K562 (cell line): Measurements from ENCODE around the gene CBX1. TPM values are rescaled to one million over a fixed set of nuclear protein-coding genes. Genes with fewer than 3 reads are reported as not detected.

ENCODE experiments used
- BACH1 ChIP-seq: fragments of 200-800 bp; sonication (Bioruptor generic); IDR thresholded peaks from 2 replicates; pipeline ENCODE4 v1.6.1; 2016; ENCODE audit warnings: missing genetic modification characterization, missing compliant biosample characterization
- CBFA2T3 ChIP-seq: fragments of 450-650 bp; IDR thresholded peaks from 2 replicates; pipeline ENCODE4 v1.6.1; 2017
- CEBPZ ChIP-seq: fragments of 150-350 bp; IDR thresholded peaks from 2 replicates; pipeline ENCODE4 v1.6.1; 2014; ENCODE audit warnings: low read depth, mild to moderate bottlenecking, low read length, borderline replicate concordance
- E2F4 ChIP-seq: sonication (generic); formaldehyde crosslinking; IDR thresholded peaks from 2 replicates; pipeline ENCODE4 v1.8.0; 2022; ENCODE audit warnings: mild to moderate bottlenecking, low read depth, missing genetic modification reagents
- ETS2 ChIP-seq: IDR thresholded peaks from 2 replicates; pipeline ENCODE4 v1.6.1; 2016; ENCODE audit warnings: borderline replicate concordance, missing genetic modification characterization, mild to moderate bottlenecking, moderate library complexity, missing compliant biosample characterization; ENCODE audit not compliant: poor library complexity, severe bottlenecking
- HIVEP1 ChIP-seq: fragments of 250-450 bp; sonication (Bioruptor Pico); IDR thresholded peaks from 2 replicates; pipeline ENCODE4 v1.4.0; 2020; ENCODE audit warnings: mild to moderate bottlenecking
- HOMEZ ChIP-seq: fragments of 250-450 bp; sonication (Bioruptor Pico); IDR thresholded peaks from 2 replicates; pipeline ENCODE4 v1.4.0; 2020; ENCODE audit warnings: mild to moderate bottlenecking, moderate library complexity
- PHB2 ChIP-seq: fragments of 450-650 bp; IDR thresholded peaks from 2 replicates; pipeline ENCODE4 v1.6.1; 2017; ENCODE audit warnings: low read depth
- PRPF4 ChIP-seq: fragments of 200-400 bp; formaldehyde crosslinking; IDR thresholded peaks from one replicate; pipeline ENCODE4 v1.6.1; 2017; ENCODE audit warnings: low read length, low read depth, mild to moderate bottlenecking; ENCODE audit not compliant: insufficient read depth, poor library complexity, severe bottlenecking
- RBM25 ChIP-seq: fragments of 200-400 bp; formaldehyde crosslinking; IDR thresholded peaks from 2 replicates; pipeline ENCODE4 v1.6.1; 2018; ENCODE audit warnings: low read length, low read depth, moderate library complexity; ENCODE audit not compliant: severe bottlenecking
- RBM34 ChIP-seq: fragments of 200-400 bp; formaldehyde crosslinking; IDR thresholded peaks from 2 replicates; pipeline ENCODE4 v1.6.1; 2018; ENCODE audit warnings: low read length, borderline replicate concordance; ENCODE audit not compliant: insufficient read depth
- SMARCA4 ChIP-seq: fragments of 450-650 bp; IDR thresholded peaks from 2 replicates; pipeline ENCODE4 v1.6.1; 2016
- TAF1 ChIP-seq: IDR thresholded peaks from 2 replicates; pipeline ENCODE4 v1.6.1; 2011; ENCODE audit warnings: mild to moderate bottlenecking, low read length, moderate library complexity; ENCODE audit not compliant: insufficient read depth, control insufficient read depth, severe bottlenecking; ENCODE audit errors: extremely low read depth
- TFAM ChIP-seq: fragments of 250-450 bp; sonication (Bioruptor Pico); conservative IDR thresholded peaks from 2 replicates; pipeline ENCODE4 v1.5.0; 2021; ENCODE audit warnings: mild to moderate bottlenecking, moderate library complexity
- TFAP4 ChIP-seq: sonication (generic); formaldehyde crosslinking; IDR thresholded peaks from 2 replicates; pipeline ENCODE4 v1.8.0; 2022; ENCODE audit warnings: missing genetic modification reagents, mild to moderate bottlenecking, moderate library complexity, borderline replicate concordance
- ZNF584 ChIP-seq: fragments of 200-800 bp; sonication (Bioruptor generic); IDR thresholded peaks from 2 replicates; pipeline ENCODE4 v1.6.1; 2016; ENCODE audit warnings: low read depth, mild to moderate bottlenecking, missing genetic modification characterization, missing compliant biosample characterization
- ZNF655 ChIP-seq: fragments of 250-450 bp; sonication (Bioruptor Pico); IDR thresholded peaks from 2 replicates; pipeline ENCODE4 v1.5.0; 2021
- ZNF696 ChIP-seq: fragments of 250-450 bp; sonication (Bioruptor Pico); conservative IDR thresholded peaks from 2 replicates; pipeline ENCODE4 v1.4.0; 2020; ENCODE audit warnings: mild to moderate bottlenecking, moderate library complexity
- polyA plus RNA-seq, 8 experiments: library from polyadenylated mRNA; depleted of rRNA in 4 of 8; stranded (reverse) in 5 of 8; unstranded in 3 of 8; fragments of >200 nt; fragmentation: Nextera tagmentation in 2 of 8; fragmentation: Illumina TruSeq in 1 of 8; extraction: Ambion mirVana in 2 of 8; extraction: Trizol in 1 of 8; gene quantifications; 2 replicates each; pipeline versions ENCODE4 v1.2.1 to v1.2.3, GENCODE V29; 2011 to 2014; ENCODE audit warnings: inconsistent platforms in 1 of 8, missing spikeins in 1 of 8
- total RNA-seq, 7 experiments: library from RNA; depleted of rRNA in 6 of 7; stranded (reverse); fragments of >200 nt in 6 of 7; fragmentation: Illumina TruSeq in 2 of 7; extraction: Trizol in 2 of 7; gene quantifications; 2 replicates each; pipeline versions ENCODE4 v1.2.1 to v1.2.3, GENCODE V29; 2011 to 2021; ENCODE audit warnings: low replicate concordance in 1 of 7

CBX1 gene
- total and polyA plus RNA-seq, 9 of the 15 experiments (the other 6 are each of a cell fraction or from before 2014, with no cell fraction given): 10.6 to 95.7 (median 52.7) TPM

- no peak for TF ChIP-seq CEBPZ
- TF ChIP-seq RBM25: no peak
- TF ChIP-seq RBM34: no peak
- peak; percentile 56 for TF ChIP-seq PRPF4
- TF ChIP-seq PHB2: no peak
- TF ChIP-seq ZNF655 (CRISPR knock-in tag): no peak
- no peak for TF ChIP-seq ETS2 (tag)
- no peak for TF ChIP-seq BACH1 (tag)
- no peak for TF ChIP-seq ZNF696 (CRISPR knock-in tag)
- 0 out of 2 replicates have a peak, but pooled peaks have one; percentile 67 for TF ChIP-seq E2F4 (CRISPR knock-in tag)
- TF ChIP-seq SMARCA4: no peak
- TF ChIP-seq ZNF584: no peak
- TF ChIP-seq TAF1: peak; percentile 49
- TF ChIP-seq HOMEZ: no peak
- no peak for TF ChIP-seq TFAP4 (CRISPR knock-in tag)
- TF ChIP-seq TFAM (CRISPR knock-in tag): no peak
- no peak for TF ChIP-seq CBFA2T3
- TF ChIP-seq HIVEP1 (CRISPR knock-in tag): no peak
These were observed 52.7 kb downstream of the CBX1 start (continued) for GRCh38 chr17:48048384-48049126.
